ENCODE data around the gene STK38. TPM values are rescaled to one million over a fixed set of nuclear protein-coding genes. Genes with fewer than 3 reads are reported as not detected.

Gene STK38
- total and polyA plus RNA-seq, 2 of the 13 experiments (the other 11 are each of a cell fraction or from before 2014, with no cell fraction given) = 10.3 to 20.7 TPM

GRCh38 chr6:36546920-36547645 is at the start of gene STK38 (continued):
- peak; percentile 81; the same call in 1 of the 2 replicates for TF ChIP-seq HINFP (CRISPR knock-in tag; IDR thresholded peaks at IDR 0.05; ENCODE audit: low read depth)
- no peak for TF ChIP-seq ZNF703 (CRISPR knock-in tag; IDR thresholded peaks at IDR 0.05; ENCODE audit: borderline replicate concordance)
- no peak for TF ChIP-seq SP2 (CRISPR knock-in tag; IDR thresholded peaks at IDR 0.05)
- TF ChIP-seq POLR2A (IDR thresholded peaks at IDR 0.05; ENCODE audit: insufficient read depth in 1 of 2, low read depth in 2 of 2, low read length in 2 of 2) = peak; percentile 88 to 99
- no peak for TF ChIP-seq NFE2L2 (IDR thresholded peaks at IDR 0.05; ENCODE audit: low read length)
- no peak for TF ChIP-seq PBX2 (CRISPR knock-in tag; IDR thresholded peaks at IDR 0.05)
- TF ChIP-seq ZNF275 (CRISPR knock-in tag; IDR thresholded peaks at IDR 0.05; ENCODE audit: borderline replicate concordance) = peak; percentile 98
- no peak for TF ChIP-seq NONO (IDR thresholded peaks at IDR 0.05)
- TF ChIP-seq NONO (CRISPR knock-in tag; conservative IDR thresholded peaks at IDR 0.05) = peak; percentile 68; the same call in 1 of the 2 replicates
- TF ChIP-seq CTCF (CRISPR knock-in tag; IDR thresholded peaks at IDR 0.05) = peak; percentile 58
- no peak for TF ChIP-seq NCOR1 (IDR thresholded peaks at IDR 0.05; ENCODE audit: borderline replicate concordance, low read length)
- peak; percentile 19; the same call in 1 of the 2 replicates for TF ChIP-seq SOX13 (IDR thresholded peaks at IDR 0.05)
- peak in 1 of 2 experiments; percentile 71; a peak in 1 of 4 replicates for TF ChIP-seq SOX13 (CRISPR knock-in tag; conservative IDR thresholded peaks at IDR 0.05 in 1 of 2, IDR thresholded peaks at IDR 0.05 in 1 of 2)
- 0 out of 2 replicates have a peak, but pooled peaks have one; percentile 59 for TF ChIP-seq REPIN1 (CRISPR knock-in tag; IDR thresholded peaks at IDR 0.05; ENCODE audit: borderline replicate concordance, low read depth)
- peak; percentile 81; the same call in 1 of the 2 replicates for TF ChIP-seq ZNF674 (CRISPR knock-in tag; IDR thresholded peaks at IDR 0.05; ENCODE audit: low read depth)
- TF ChIP-seq SMAD1 (CRISPR knock-in tag; IDR thresholded peaks at IDR 0.05; ENCODE audit: borderline replicate concordance, low read depth) = peak; percentile 84; the same call in 1 of the 2 replicates
- TF ChIP-seq SIX4 (CRISPR knock-in tag; IDR thresholded peaks at IDR 0.05) = no peak
- TF ChIP-seq HIC2 (CRISPR knock-in tag; IDR thresholded peaks at IDR 0.05; ENCODE audit: low read depth) = no peak
- TF ChIP-seq ZNF292 (CRISPR knock-in tag; IDR thresholded peaks at IDR 0.05; ENCODE audit: borderline replicate concordance, low read depth) = peak; percentile 34; the same call in 1 of the 2 replicates
- no peak for TF ChIP-seq NFIB (CRISPR knock-in tag; IDR thresholded peaks at IDR 0.05; ENCODE audit: borderline replicate concordance)
- TF ChIP-seq FOXM1 (CRISPR knock-in tag; IDR thresholded peaks at IDR 0.05) = no peak
- no peak; the same call in 1 of the 2 replicates for TF ChIP-seq ZNF777 (CRISPR knock-in tag; IDR thresholded peaks at IDR 0.05)
